ENCODE measurements around the gene HTRA1.

- no peak for TF ChIP-seq CTCF (conservative IDR thresholded peaks at IDR 0.05; ENCODE audit: low read length)
- no peak for TF ChIP-seq EZH2phosphoT487 (IDR thresholded peaks at IDR 0.05; ENCODE audit: borderline replicate concordance)
Measured at GRCh38 chr10:122468926-122469781, 7.8 kb downstream of the HTRA1 start.

Data from Loucy (cell line).